IMR-90 (cell line): ENCODE results near the gene SERPINB1. TPM values are rescaled to one million over a fixed set of nuclear protein-coding genes. Genes with fewer than 3 reads are reported as not detected.

Experiments used
- ATAC-seq: fragments of 200-7000 bp; cut with Tn5 transposase; 2 replicates; pipeline ENCODE4 v1.9.1; 2020; ENCODE audit warnings: low read depth, mild to moderate bottlenecking, moderate library complexity
- BruUV-seq: library from RNA; stranded (reverse); fragments of 400-500 nt; replicated peaks from 2 replicates; lab custom pipeline; 2021; lab: Mats Ljungman, UMichigan
- CTCF ChIA-PET: fragments of 300-600 bp; formaldehyde crosslinking; extraction: SDS; loops from one replicate; lab custom pipeline; 2021; ENCODE audit warnings: antibody characterized with exemption; lab: Yijun Ruan, JAX
- POLR2A ChIA-PET: fragments of 300-600 bp; sonication (Branson Sonifier 250); formaldehyde crosslinking; loops from one replicate; lab custom pipeline; 2022; ENCODE audit warnings: antibody characterized with exemption; ENCODE audit not compliant: unreplicated experiment; lab: Charles Lee
- DNase-seq: peaks from one replicate; pipeline ENCODE4 v3.0.0; 2013
- H2AFZ ChIP-seq: replicated peaks from 2 replicates; pipeline ENCODE3; 2013; ENCODE audit warnings: low read length, mild to moderate bottlenecking; ENCODE audit not compliant: poor library complexity
- H2AK5ac ChIP-seq: 2 replicates; pipeline ENCODE4 v1.6.1; 2013; ENCODE audit warnings: low read depth, low read length, inconsistent platforms
- H2AK9ac ChIP-seq: replicated peaks from 2 replicates; pipeline ENCODE3; 2013; ENCODE audit warnings: mild to moderate bottlenecking, low read depth, low read length, moderate library complexity; ENCODE audit not compliant: poor library complexity
- H2BK120ac ChIP-seq: 2 replicates; pipeline ENCODE4 v1.6.1; 2013; ENCODE audit warnings: low read depth, low read length, inconsistent platforms
- H2BK15ac ChIP-seq: 3 replicates; pipeline ENCODE4 v1.6.1; 2013; ENCODE audit warnings: low read depth, low read length, inconsistent platforms
- H2BK20ac ChIP-seq: 2 replicates; pipeline ENCODE4 v1.6.1; 2013; ENCODE audit warnings: low read depth, mild to moderate bottlenecking, inconsistent platforms, low read length, moderate library complexity
- H2BK5ac ChIP-seq: 2 replicates; pipeline ENCODE4 v1.6.1; 2013; ENCODE audit warnings: mild to moderate bottlenecking, low read depth, low read length, inconsistent platforms; ENCODE audit not compliant: poor library complexity, severe bottlenecking
- H3K14ac ChIP-seq: replicated peaks from 2 replicates; pipeline ENCODE4 v1.6.1; 2013; ENCODE audit warnings: low read depth, low read length, inconsistent platforms
- H3K18ac ChIP-seq: 2 replicates; pipeline ENCODE4 v1.6.1; 2013; ENCODE audit warnings: low read depth, low read length, control low read depth
- H3K23ac ChIP-seq: 2 replicates; pipeline ENCODE4 v1.6.1; 2013; ENCODE audit warnings: low read depth, low read length, inconsistent platforms
- H3K27ac ChIP-seq: 2 replicates; pipeline ENCODE4 v1.5.1; 2013; ENCODE audit warnings: mild to moderate bottlenecking, control low read depth, low read length; ENCODE audit not compliant: insufficient read depth
- H3K27me3 ChIP-seq: 2 replicates; pipeline ENCODE4 v1.6.1; 2013; ENCODE audit warnings: low read length; ENCODE audit not compliant: control insufficient read depth, insufficient read depth
- H3K36me3 ChIP-seq: 2 replicates; pipeline ENCODE4 v1.6.1; 2013; ENCODE audit warnings: low read length, mixed read lengths; ENCODE audit not compliant: control insufficient read depth, insufficient read depth
- H3K4ac ChIP-seq: 2 replicates; pipeline ENCODE4 v1.6.1; 2013; ENCODE audit warnings: low read depth, low read length, inconsistent platforms
- H3K4me1 ChIP-seq: 2 replicates; pipeline ENCODE4 v1.6.1; 2013; ENCODE audit warnings: low read length, mixed read lengths; ENCODE audit not compliant: control insufficient read depth, insufficient read depth
- H3K4me2 ChIP-seq: 2 replicates; pipeline ENCODE4 v1.6.1; 2013; ENCODE audit warnings: low read depth, mild to moderate bottlenecking, control low read depth, low read length, moderate library complexity
- H3K4me3 ChIP-seq: 2 replicates; pipeline ENCODE4 v1.5.1; 2013; ENCODE audit warnings: low read depth, mild to moderate bottlenecking, control low read depth, low read length, moderate library complexity; ENCODE audit not compliant: insufficient read depth
- H3K56ac ChIP-seq: 2 replicates; pipeline ENCODE4 v1.6.1; 2013; ENCODE audit warnings: low read length, inconsistent platforms; ENCODE audit not compliant: insufficient read depth; ENCODE audit errors: extremely low read depth
- H3K79me1 ChIP-seq, 2 experiments: 2 replicates each; pipeline ENCODE4 v1.6.1; 2013; ENCODE audit warnings: low read length in 2 of 2, inconsistent platforms in 1 of 2, low read depth in 1 of 2
- H3K9ac ChIP-seq: 2 replicates; pipeline ENCODE4 v1.6.1; 2013; ENCODE audit warnings: low read depth, low read length, control low read depth
- H3K9me1 ChIP-seq: 2 replicates; pipeline ENCODE4 v1.6.1; 2013; ENCODE audit warnings: low read length, inconsistent platforms; ENCODE audit not compliant: insufficient read depth
- H3K9me3 ChIP-seq: 2 replicates; pipeline ENCODE4 v1.6.1; 2013; ENCODE audit warnings: low read length; ENCODE audit not compliant: control insufficient read depth, insufficient read depth
- H4K20me1 ChIP-seq: 2 replicates; pipeline ENCODE4 v1.6.1; 2013; ENCODE audit warnings: low read length, inconsistent platforms; ENCODE audit not compliant: insufficient read depth
- H4K5ac ChIP-seq: 2 replicates; pipeline ENCODE4 v1.6.1; 2013; ENCODE audit warnings: mild to moderate bottlenecking, low read depth, low read length, control low read depth
- H4K8ac ChIP-seq, 2 experiments: 2 replicates each; pipeline ENCODE4 v1.6.1; 2013; ENCODE audit warnings: low read depth in 2 of 2, low read length in 2 of 2, control low read depth in 1 of 2, inconsistent platforms in 1 of 2
- H4K91ac ChIP-seq: 2 replicates; pipeline ENCODE4 v1.6.1; 2013; ENCODE audit warnings: low read depth, low read length, inconsistent platforms; ENCODE audit not compliant: insufficient read depth
- CEBPB ChIP-seq: IDR thresholded peaks from 2 replicates; pipeline ENCODE4 v1.6.1; 2012; ENCODE audit warnings: low read depth, low read length, improper control_type of control experiment
- CTCF ChIP-seq: conservative IDR thresholded peaks from 2 replicates; pipeline ENCODE4 v1.5.1; 2012; ENCODE audit warnings: mild to moderate bottlenecking, low read depth, low read length, improper control_type of control experiment
- USF2 ChIP-seq: fragments of 150-350 bp; IDR thresholded peaks from 2 replicates; pipeline ENCODE4 v1.6.1; 2017; ENCODE audit warnings: mild to moderate bottlenecking, antibody characterized with exemption, low read length, low read depth
- WGBS, 2 experiments: methylation state at CpG; one replicate each; pipeline versions ENCODE4 v1.1.5 to v1.1.7; 2013; ENCODE audit warnings: missing lambda C conversion rate in 2 of 2; ENCODE audit not compliant: insufficient read length in 1 of 2; ENCODE audit errors: extremely low coverage in 2 of 2; 5-methylcytosine and 5-hydroxymethylcytosine counted together
- dilution Hi-C: fragments of 300-500 bp; cut with HindIII; formaldehyde crosslinking; loops from one replicate; pipeline ENCODE4 v1.14.3; 2018; ENCODE audit warnings: low sequenced_read_pairs; ENCODE audit not compliant: unreplicated experiment
- in situ Hi-C: fragments of 300-500 bp; cut with MboI; formaldehyde crosslinking; loops from 3 replicates; pipeline ENCODE4 v1.14.3; 2019; ENCODE audit warnings: low sequenced_read_pairs, inconsistent platforms, mixed read lengths
- intact Hi-C: fragments of 100-400 bp; cut with micrococcal nuclease; formaldehyde crosslinking; loops from 2 replicates; pipeline ENCODE4 v1.10.0; 2022
- polyA plus RNA-seq, 3 experiments: library from polyadenylated mRNA; depleted of rRNA; stranded (reverse); fragments of >200 nt; gene quantifications; 2 replicates each; pipeline ENCODE4 v1.2.3, GENCODE V29; 2012; ENCODE audit warnings: low replicate concordance in 1 of 3
- total RNA-seq: library from RNA; depleted of rRNA; stranded (reverse); fragments of >200 nt; gene quantifications from 2 replicates; pipeline ENCODE4 v1.2.3, GENCODE V29; 2012

The SERPINB1 gene
- total and polyA plus RNA-seq, 2 of the 4 experiments (the other 2 are of a cell fraction) = 6.1 to 9.1 TPM

- TF ChIP-seq USF2 = no peak
Measured at GRCh38 chr6:2793534-2794151, 48.0 kb downstream of the SERPINB1 start (continued).

- H3K9me1 ChIP-seq = peaks cover 16% of the 10 kb centered on the region; the same call in 1 of the 2 replicates
- H3K18ac ChIP-seq = peak overlapping the region; percentile 27; the same call in 1 of the 2 replicates
- no peak overlapping the region for H3K23ac ChIP-seq
- peak overlapping the region; percentile 56; the same call in 1 of the 2 replicates for H2BK20ac ChIP-seq
- ChIA-PET CTCF (interaction anchor here (0.6 to 2.1 kb wide), 7 partner anchors 40 to 140 kb away, joined by 3 to 29 read pairs (median 5); no protein-coding TSS in a partner anchor), POLR2A (no interaction called here)
- peak overlapping the region; percentile 94 for H2AK5ac ChIP-seq
- no peaks in the 10 kb centered on the region for H3K9me3 ChIP-seq
- no peak overlapping the region for H3K4me2 ChIP-seq
- peaks cover 4% of the 10 kb centered on the region for H3K36me3 ChIP-seq
- no TSS peak for BruUV-seq
- peak overlapping the region; percentile 72 for H2BK5ac ChIP-seq
- H3K27ac ChIP-seq = peak overlapping the region; percentile 78; the same call in 1 of the 2 replicates
- in situ Hi-C loops (loop anchor here (5.0 to 10.0 kb wide), 2 partner anchors 50 to 142 kb away; partner anchors contain the start of gene SERPINB1), intact Hi-C loops (no loop called here), dilution Hi-C loops (no loop called here)
- WGBS, 2 experiments = 96% methylated on average over 11 of the region's 17 CpGs; no CpG with 5 or more reads in 1 of the 2 experiments
- peak overlapping the region; percentile 39 for H2AK9ac ChIP-seq
- H3K4me1 ChIP-seq = peaks cover 19% of the 10 kb centered on the region
- H2AFZ ChIP-seq = no peak overlapping the region
- no peaks in the 10 kb centered on the region for H3K27me3 ChIP-seq
- no peak overlapping the region for H3K9ac ChIP-seq
- peaks cover 11 to 47% of the 10 kb centered on the region in 2 experiments; a peak in 3 of 4 replicates for H3K79me1 ChIP-seq
- peak overlapping the region; percentile 51; the same call in 1 of the 2 replicates for H2BK120ac ChIP-seq
- peaks cover 4% of the 10 kb centered on the region for H4K20me1 ChIP-seq
- H3K4ac ChIP-seq = peak overlapping the region; percentile 18
- DNase-seq (peak; percentile 50), ATAC-seq (no peak)
- no peak overlapping the region for H3K56ac ChIP-seq
- peak overlapping the region; percentile 77 for H4K91ac ChIP-seq
- H3K4me3 ChIP-seq = no peak overlapping the region
- peak overlapping the region in 1 of 2 experiments; percentile 62; a peak in 1 of 4 replicates for H4K8ac ChIP-seq
- TF ChIP-seq CEBPB = 0 out of 2 replicates have a peak, but pooled peaks have one; percentile 20
- no peak for TF ChIP-seq CTCF
- peak overlapping the region; percentile 62; the same call in 1 of the 2 replicates for H4K5ac ChIP-seq
- no peak overlapping the region for H3K14ac ChIP-seq
- H2BK15ac ChIP-seq = peak overlapping the region; percentile 56; the same call in 1 of the 3 replicates
Measured at GRCh38 chr6:2792330-2793110, 49.1 kb downstream of the SERPINB1 start.
